GM19463 (cell line): ENCODE measurements around the gene NPDC1.
"Not testable (repeated sequence)": the region's sequence is repeated elsewhere in the genome, so short reads cannot be mapped to it uniquely, and the experiment has no call there.

Experiments used
- ATAC-seq: cut with Tn5 transposase; IDR thresholded peaks from one replicate; pipeline ENCODE4 v1.9.1; 2021; ENCODE audit warnings: mild to moderate bottlenecking, moderate library complexity; ENCODE audit not compliant: unreplicated experiment

Gene NPDC1

DNA sequence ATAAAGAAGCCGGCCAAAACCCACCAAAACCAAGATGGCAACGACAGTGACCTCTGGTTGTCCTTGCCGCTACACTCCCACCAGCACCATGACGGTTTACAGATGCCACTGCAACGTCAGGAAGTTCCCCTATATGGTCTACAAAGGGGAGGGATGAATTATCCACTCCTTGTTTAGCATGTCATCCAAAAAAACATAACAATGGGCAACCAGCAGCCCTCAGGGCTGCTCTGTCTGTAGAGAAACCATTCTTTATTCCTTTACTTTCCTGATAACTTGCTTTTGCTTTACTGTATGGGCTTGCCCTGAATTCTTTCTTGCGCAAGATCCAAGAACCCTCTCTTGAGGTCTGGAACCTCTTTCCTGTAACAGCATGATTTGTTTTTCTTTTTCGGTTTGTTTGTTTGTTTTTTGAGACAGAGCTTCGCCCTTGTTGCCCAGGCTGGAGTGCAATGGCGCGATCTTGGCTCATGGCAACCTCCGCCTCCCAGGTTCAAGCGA, 29.3 kb upstream of the NPDC1 start:
- ATAC-seq = no peak

DNA sequence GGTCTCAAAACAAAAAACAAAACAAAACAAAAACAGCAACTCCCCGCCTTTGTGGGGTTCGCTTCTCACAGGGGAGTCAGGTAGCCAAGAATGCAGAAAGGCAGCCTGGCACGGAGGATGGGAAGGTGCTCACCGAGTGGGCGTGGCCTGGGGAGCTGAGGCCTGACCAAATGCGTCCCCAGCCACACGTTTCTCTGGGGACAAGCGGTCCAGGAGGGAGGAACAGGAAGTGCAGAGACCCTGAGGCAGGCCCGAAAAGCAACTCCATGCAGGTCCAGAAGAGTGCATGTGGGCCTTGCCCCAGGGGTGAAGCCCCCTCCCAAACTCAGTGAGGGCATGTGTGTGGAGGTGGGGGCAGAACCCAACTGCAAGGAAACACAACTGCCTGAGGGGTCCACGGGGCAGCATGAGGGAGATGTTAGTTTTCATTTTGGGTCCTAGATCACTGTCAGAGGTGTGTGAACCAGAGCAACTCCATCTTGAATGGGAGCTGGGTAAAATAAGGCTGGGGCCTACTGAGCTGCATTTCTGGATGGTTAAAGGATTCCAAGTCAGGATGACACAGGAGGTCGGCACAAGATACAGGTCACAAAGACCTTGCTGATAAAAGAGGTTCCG, 28.8 kb upstream of the NPDC1 start:
- no peak for ATAC-seq

DNA sequence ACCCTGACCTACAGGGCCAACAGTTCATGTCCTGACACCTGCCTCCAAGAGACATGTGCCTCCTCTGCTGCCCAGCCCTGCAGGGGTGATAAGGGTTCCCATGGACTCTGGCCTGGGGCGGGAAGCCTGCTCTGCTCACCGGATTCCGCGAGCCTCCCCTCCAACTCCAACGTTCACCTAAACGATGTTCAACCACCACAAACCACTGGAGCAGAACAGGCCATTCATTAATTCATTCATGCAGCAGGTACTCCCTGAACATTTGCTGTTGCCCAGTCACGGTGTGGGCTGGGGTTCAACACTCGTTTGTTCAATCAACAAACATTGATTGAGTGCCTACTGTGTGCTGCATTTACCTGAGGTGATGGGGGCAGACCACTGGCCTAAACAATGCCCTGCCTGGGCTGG, 28.0 kb upstream of the NPDC1 start:
- ATAC-seq = no peak

DNA sequence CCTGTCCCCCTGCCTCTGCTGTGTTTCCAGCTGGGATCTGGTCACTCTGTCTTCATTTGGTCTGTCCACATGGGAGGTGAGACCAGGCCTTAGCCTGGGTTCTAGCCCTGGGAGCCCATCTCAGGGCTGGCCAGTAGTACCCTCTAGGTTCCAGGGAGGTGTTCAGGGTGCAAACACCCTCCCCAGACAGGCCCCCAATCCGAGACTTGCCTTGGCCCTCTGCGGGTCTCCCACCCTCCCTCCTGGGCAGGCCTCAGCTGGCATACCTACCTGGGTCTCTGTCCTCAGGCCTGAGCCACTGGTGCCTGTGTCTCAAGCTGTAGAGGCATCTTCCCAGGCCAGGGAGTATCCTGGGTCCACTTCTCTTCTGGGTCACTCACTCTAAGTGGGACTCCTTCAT, 25.3 kb upstream of the NPDC1 start:
- no peak for ATAC-seq

DNA sequence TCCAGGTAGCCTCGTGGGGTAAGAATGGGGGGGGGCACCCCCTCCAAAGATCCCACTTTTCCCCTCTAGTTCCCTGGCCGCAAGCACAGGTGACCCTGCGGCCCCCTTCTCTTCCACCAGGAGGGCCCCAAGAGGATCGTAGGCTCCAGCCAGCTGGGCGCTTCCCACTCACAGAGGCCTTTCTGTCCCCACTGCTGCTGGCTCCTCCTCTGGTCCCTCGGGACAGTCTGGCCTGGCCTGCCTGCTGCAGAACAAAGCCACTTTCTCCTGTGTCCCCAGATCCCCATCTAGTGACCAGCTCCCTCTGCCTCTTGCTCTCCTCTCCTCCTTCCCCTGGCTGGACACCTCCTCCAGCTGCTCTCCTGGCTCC, 24.9 kb upstream of the NPDC1 start:
- no peak for ATAC-seq

DNA sequence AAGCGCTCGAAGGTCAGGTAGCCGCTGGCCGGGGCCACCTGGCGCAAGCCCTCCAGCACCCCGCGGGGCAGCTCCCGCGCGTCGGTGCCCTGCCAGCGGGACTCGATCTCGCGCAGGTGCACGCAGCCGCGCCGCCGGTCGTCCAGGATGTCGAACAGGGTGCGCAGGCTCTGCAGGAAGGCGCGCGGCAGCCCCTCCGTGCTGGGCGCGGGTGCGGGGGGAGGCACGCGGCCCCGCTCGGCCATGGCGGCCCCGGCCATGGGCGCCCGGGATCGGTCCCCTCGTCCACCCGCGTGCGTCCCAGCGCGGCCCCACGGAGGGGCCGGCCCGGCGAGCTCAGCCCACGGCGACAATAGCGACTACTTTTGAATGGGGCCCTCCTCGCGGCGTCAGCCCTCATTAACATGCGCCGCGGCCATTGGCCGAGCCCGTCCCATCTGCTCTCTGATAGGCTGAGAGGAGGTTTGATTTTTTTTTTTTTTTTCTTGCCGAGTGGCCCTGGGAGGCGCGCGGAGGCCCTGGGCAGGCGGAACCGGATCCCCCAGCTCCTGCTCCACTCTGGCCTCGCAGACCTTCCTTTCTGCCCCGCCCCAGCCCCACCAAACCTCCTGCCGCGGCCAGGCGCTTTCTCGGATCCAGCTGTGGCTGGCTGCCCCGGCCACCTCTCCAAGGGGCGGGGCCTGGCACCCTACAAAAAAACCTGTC, 24.4 kb upstream of the NPDC1 start, which contains the start of gene SAPCD2:
TSS of gene SAPCD2 (minus strand) at position 357 of the 705 bp plus-strand sequence. CDS start at position 260, 97 bp downstream.
- peak; percentile 70 for ATAC-seq

DNA sequence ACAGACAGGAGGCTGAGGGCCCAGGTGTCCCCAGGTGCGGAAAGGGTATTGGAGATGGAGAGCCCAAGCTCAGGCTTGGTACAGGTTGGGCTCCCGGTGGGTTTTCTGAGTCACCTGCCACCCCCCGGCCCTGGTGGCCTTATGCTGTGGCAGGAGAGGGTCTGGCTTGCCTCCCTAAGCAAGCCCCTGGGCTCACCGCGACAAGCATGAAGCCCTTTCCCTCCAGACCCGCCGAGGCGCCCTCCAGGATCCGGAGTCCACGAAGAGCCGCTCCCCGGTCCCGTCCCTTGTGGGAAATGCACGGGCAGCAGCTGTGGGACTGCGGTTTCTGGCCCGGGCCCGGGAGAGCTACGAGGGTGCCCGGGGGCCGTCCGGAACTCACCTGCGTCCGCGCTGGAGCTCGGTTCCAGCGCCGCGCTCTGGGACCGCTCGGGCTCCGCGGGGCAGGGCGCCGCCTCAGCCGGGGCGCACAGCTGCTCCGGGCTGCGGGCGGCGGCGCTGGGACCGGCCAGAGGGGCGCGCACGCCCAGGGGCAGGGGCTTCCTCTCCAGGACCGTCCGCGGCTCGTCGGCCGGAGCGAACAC, 23.6 kb upstream of the NPDC1 start:
- no peak for ATAC-seq

DNA sequence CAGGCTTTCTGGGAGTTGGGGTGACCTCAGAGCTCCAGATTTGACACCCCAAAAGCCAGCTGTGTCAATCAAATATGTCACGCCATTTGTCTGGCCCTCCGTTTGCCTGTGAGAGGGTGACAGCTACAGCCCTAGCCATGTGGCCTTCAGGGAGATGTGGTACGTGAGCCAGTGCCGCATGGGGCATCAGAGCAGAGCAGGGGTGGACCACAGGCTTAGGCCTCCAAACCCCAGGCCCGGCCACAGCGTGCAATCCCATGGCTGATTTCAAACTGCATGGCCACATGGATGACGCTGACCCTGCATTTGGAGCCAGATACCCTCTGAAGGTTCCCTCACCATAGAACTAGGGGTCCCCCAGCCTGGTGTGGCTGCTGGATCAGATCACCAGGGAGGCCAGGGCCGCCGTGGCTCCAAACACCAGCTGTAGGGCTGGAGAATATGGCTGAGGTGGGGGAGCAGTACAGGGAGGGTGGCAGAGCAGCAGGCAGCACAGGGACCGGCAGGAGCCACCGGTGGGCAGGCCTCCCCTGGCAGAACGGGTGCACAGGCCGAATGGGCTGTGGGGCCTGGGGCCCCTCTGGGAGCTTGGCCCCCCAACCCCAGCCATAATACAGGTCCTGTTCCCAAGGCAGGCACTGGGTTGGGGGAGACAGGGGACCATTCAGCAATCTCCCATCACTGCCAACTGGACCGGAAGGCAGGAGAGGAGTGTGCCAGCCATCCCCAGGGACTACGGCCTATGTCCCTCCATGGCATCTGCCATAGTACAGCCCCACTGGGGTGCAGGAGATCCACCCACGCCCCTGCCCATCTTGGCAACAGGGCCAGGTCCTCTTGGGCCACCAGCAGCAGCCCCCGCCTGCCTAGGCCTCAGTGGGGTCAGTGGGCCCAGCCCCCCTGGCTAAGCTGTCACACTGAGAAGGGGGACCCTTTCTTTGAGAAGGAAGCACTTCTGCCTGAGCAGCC, 22.8 kb upstream of the NPDC1 start:
- ATAC-seq = no peak

DNA sequence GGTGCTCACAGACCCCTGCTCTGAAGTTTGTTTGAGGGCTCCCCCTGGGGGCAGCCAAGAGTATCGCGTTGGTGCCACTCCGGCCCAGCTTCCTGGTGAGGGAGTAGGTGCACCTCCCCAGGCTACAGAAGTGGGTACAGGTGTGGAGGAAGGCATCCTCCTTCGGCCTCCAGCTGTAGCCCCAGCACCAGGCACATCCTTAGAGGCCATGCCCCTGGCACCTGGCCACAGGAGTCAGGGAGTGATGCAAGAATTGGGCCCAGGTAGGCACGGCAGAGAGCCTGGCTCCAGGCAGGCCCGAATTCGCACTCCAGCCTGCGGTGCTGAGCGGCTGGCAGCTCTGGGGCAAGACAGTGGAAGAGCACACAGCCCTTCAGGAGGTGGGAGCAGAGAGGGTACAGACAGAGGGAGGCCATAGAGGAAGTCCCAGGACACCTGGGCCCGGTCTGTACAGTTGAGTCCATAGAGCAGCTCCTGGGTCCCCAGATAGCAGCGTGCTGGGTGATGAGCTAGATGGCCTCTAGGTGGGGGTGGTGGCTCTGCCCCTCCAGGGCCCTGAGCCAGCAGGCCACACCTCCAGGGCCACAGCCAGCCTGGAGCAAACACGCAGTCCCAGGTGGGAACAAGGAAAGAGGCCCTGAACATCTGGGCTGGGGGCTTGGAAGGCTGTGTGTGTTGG, 22.0 kb upstream of the NPDC1 start:
- ATAC-seq = no peak

DNA sequence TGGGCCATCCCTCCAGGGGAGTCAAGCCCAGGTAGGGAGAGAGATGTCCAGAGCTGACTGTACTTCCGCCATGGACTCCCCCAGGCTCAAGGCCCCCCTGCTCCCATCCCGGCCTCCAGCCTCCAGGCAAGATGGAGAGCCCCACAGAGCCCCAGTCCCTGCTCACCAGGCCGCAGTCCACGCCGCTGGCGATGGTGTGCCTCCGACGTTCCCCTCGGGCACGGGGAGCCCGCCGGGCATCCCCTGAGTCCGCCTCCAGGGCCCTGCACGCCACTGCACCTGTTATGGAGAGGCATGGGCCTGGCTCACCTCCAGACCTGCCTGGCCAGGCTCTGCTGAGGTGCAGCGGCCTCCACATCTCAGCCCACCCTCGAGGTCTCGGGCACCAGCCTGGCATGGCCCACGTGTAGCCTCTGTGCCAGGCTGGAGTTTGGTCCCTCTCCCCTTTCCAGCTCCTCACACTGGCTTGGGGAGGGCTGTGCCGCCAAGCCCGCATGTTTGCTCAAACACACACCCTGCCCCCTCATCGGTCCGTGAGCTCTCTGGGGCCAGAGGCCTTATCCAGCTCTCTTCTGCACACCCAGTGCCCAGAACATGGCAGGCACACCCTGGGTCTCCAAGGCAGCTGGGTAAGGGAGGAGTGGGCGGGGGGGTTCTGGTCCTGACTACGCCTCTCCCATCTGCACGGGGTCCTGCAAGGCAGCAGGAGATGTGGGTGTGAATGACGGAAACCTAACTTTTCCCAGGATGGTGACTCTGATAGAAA, 20.3 kb upstream of the NPDC1 start:
- no peak for ATAC-seq

DNA sequence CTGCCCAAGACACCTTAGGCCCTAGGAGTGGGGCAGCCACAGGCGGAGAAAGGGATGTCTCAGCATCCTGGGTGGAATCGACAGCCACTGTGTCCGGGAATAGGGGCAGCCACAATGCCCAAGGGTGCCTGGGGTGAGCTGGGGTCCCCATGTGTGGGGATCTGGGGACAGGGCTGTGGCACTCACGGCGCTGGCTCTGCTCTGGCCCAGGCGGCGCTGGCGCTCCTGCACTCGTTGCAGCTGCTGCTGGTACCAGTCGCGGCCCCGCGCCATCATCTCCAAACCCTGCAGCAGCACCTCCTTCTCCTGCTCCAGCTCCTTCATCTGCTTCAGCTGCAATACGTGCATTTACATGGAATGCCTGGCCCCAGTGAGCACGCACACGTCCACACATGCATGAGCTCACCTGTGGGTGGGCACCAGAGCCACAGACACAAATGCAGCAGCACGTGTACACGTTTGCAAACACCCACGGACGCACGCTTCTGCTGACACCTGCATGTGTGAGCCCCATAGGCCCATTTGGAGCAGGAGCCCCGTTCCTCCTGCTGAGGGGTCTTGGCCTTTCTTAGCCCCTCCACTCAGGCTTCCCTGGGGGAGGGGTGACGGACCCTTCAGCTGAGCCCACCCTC, 19.5 kb upstream of the NPDC1 start:
- no peak for ATAC-seq

DNA sequence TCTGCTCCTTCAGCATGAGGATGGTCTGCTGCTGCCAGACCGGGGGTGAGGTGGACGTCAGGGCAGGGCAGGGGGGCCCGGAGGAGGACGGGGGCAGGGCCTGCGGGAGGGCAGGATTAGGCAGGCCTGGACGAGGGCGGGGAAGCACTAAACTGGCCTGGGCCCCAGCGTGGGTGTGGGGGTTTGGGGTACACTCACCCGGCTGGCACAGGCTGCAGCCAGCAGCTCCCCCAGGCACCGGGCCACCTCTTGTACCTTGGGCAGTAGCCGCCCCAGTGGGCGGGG, 18.8 kb upstream of the NPDC1 start:
- no peak for ATAC-seq

DNA sequence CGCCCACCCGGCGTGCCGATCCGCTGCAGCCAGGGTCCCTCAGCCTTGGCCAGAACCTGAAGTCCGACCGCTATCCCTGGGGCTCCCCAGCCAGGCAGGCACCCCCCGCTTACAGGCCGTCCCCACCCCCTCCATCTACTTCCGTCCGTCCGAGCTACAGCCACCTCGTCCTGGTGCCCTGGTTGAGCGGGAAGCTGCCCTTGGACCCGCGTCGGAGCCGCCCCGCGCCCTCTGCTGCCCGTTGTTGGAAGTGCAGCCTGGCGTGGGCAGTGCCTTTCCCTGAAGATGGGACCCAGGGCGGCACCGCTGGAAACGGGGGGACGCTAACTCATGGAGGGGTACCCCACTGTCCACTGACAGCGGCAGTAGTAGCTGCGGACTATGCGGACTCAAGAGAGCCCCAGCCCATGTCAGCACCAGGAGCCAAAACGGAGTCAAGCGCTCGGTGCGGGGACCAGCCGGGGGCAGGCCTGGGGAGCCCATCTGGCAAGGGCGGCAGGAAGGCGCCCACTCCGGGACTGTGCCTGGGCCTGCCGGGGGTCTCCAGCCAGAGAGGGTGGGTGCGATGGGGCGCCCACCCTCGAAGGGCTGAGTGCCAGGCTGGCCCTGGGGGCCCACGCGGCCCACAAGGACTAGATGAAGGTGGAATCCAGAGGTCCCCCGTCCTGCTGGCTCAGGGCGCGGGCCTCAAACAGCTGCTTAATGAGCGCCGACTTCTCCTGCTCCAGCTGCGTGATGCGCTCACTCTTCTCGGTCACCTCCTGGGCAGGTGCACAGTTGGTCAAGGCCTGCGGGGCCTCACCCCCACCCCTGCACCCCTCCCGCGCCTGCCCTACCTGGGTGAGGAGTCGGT, 18.3 kb upstream of the NPDC1 start:
- ATAC-seq = no peak

DNA sequence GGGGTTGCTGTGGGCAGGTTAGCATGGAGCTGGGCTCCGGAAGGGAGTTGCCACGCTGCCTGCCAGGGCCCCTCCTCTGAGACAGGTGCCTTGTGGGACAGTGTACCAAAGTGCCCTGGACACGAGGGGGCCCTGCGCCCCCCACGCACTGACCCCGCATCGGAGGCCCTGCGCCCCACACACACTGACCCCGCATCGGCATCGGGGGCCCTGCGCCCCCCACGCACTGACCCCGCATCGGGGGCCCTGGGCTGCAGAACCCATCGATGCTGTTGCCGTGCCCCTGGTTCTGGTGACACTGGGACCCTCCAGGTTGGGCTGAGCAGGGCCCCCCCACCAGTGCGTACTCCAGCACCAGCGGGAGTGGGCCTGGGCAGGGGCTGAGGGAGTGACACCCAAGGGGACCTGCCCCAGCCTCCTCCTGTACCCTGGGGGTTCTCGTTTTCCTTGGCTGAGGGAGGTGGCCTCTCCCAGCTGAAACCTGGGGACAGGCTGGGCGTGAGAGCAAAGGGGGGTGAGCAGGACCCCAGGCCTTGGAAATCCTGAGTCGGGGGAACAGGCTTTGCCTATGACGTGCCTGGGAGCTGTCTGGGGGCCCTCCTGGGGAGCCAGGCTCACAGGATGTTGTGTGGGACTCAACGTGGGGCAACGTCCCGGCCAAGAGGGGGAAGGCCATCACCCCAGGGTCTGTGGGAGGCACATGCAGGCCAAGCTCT, 17.5 kb upstream of the NPDC1 start:
- ATAC-seq = no peak

DNA sequence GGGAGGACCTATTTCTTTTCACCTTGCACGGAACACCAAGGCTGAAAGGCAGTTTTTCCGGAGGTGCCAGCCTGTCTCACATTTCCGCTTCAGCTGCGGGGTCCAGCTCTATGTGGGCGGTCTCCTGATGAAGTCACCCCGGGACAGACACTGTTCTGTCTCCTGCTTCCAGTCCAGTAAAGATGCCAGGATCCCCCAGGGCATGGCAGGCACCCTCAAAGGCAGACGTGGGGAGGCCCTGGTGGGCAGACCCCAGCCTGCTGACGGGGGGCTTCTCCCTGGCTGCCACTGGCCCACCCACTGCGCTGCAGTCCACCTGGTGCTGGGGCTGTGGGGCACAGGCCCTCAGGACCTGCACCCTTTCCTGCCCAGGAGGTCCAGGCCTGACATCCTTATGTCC, 16.8 kb upstream of the NPDC1 start:
- ATAC-seq = not testable (repeated sequence)

DNA sequence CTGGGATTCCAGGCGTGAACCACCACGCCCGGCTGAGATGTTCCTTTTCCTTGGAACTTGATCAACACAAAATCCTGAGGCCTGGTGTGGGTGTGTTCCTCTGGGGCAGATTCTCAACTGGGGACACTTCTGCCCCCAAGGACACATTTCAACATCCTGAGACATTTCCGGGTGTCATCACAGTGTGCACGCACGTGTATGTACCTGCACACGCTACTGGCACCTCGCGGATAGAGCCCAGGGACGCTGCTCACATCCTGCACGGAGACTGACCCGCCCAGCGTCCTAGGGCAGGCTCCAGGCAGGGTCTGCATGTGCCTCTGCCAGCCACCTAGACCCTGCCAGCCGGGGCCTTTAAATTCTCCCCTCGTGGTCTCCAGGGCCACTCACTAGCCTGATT, 16.4 kb upstream of the NPDC1 start:
- ATAC-seq = no peak

DNA sequence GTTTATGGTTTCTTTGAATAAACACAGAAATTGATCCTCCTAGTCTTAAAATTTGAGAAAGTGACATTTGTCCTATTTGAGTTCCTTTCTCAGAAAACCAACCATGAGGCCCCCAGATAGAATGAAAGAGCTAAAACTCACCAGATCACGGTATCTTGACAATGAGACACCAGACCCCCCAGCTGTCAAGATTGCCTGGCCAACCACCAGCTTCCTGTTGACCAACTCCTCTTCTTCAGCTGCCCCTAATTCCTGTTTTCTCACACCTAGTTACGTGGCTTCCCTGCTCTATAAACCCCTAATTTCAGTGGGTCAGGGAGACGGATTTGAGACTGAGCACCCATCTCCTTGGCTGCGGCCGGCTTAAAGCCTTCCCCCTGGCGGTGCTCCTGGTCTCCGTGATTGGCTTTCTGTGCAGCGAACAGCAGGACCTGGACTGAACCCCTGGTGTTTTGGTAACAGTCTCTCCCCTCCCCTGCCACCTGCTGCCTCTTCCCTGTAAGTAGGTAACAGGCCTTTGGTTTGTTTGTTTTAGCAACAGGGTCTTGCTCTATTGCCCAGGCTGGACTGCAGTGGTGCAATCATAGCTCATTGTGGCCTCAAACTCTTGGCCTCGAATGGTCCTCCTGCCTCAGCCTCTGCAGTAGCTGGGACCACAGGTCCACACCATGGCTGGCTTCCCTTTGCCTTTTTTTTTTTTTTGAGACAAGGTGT, 12.7 kb upstream of the NPDC1 start:
- no peak for ATAC-seq
